Measurements from ENCODE around the gene NRTN. TPM values are rescaled to one million over a fixed set of nuclear protein-coding genes. Genes with fewer than 3 reads are reported as not detected.
A peak's percentile ranks its signal among the peaks of the same experiment; 100 is the strongest.
"Not testable (repeated sequence)": the region's sequence is repeated elsewhere in the genome, so short reads cannot be mapped to it uniquely, and the experiment has no call there.

The NRTN gene
- polyA plus RNA-seq, 3 donors = not detected

DNA sequence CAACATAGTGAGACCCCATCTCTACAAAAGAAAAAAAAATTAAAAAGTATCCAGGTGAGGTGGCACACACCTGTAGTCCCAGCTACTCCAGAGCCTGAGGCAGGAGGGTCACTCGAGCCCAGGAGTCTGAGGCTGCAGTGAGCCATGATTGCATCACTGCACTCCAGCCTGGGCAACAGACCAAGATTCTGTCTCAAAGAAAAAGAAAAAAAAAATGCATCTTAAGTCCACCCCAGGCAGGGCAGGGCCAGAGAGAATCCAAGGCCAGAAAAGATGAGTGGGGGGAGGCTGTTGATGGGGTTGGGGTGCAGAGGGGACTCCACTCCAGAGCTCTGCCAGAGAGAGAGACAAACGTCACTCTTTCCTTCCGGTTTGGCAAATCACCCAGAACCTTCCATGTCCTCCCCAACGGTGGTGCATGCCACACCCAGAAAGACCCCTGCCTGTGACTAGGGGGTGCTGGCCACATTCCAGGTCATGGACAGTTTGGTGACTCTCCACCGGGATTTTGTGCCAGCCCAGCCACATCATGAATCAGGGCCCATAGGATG is 46.0 kb downstream of the NRTN start:
- Mint-ChIP-seq H3K4me3 (peak overlapping the region in 1 of 2 donors; percentile 65), H3K27ac (peak overlapping the region in 2 of 7 donors; percentile 3 to 27), H3K36me3 (no peaks in the 10 kb centered on the region), H3K9me3 (no peaks in the 10 kb centered on the region), H3K4me1 (peaks cover 6% of the 10 kb centered on the region), H3K27me3 (ENCODE audit: low read depth in 3 of 3) (peaks cover 0 to 5% (median 3%) of the 10 kb centered on the region in 3 donors)
- 22% methylated on average over 4 of the region's 5 CpGs for WGBS (ENCODE audit: insufficient coverage)
- Histone ChIP-seq H3K36me3 (replicated peaks in 1 of 2; ENCODE audit: control insufficient read depth in 1 of 2, insufficient read depth in 2 of 2, low read length in 2 of 2) (no peaks in the 10 kb centered on the region), H3K4me3 (replicated peaks in 1 of 3; ENCODE audit: low read depth in 2 of 3, low read length in 3 of 3) (no peak overlapping the region), H3K9ac (ENCODE audit: insufficient read depth, low read length, poor library complexity, severe bottlenecking) (no peak overlapping the region), H4K20me1 (ENCODE audit: insufficient read depth, low read length) (no peaks in the 10 kb centered on the region), H3K9me3 (replicated peaks in 1 of 2; ENCODE audit: control insufficient read depth in 1 of 2, insufficient read depth in 1 of 2, low read length in 2 of 2) (no peaks in the 10 kb centered on the region), H3K79me2 (ENCODE audit: insufficient read depth, low read length) (no peaks in the 10 kb centered on the region), H2AFZ (ENCODE audit: insufficient read depth, low read depth, low read length, poor library complexity, severe bottlenecking) (no peak overlapping the region), H3K27me3 (ENCODE audit: control insufficient read depth in 2 of 2, insufficient read depth in 2 of 2, low read length in 2 of 2) (no peaks in the 10 kb centered on the region), H3K27ac (ENCODE audit: low read depth in 1 of 2, low read length in 2 of 2) (no peak overlapping the region), H3K4me2 (replicated peaks; ENCODE audit: extremely low read depth, low read length, poor library complexity, severe bottlenecking) (no peak overlapping the region), H3K4me1 (ENCODE audit: control insufficient read depth in 1 of 2, insufficient read depth in 2 of 2, low read length in 2 of 2) (peaks cover 0 to 5% of the 10 kb centered on the region in 2 donors)
- no peak for DNase-seq
- intact Hi-C loops (cut with micrococcal nuclease) = no loop called here
- TF ChIP-seq CTCF (IDR thresholded peaks at IDR 0.05) = no peak

DNA sequence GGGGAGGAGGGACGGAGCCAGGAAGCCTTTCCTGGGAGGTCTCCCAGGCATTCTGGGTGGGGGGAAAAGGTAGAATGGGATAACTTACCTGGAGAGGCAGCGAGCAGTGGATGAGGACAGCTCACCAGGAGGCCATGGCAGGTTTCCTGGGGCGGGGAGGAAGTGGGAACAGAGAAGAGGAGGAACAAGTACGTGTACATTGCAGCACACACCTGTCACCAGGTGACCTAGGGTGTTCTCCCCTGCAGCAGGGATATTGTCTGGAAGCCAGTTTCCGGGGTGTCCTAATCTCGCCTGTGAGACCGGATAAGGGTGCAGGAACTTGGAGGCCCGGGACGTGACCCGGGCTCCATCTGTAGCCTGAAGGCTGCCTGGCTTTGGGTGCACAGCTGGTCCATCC is 46.4 kb downstream of the NRTN start, which contains the start of gene FUT3:
FUT3 (minus strand) TSS at position 148 of the 400 bp plus-strand sequence.
- Histone ChIP-seq H3K4me2 (replicated peaks; ENCODE audit: extremely low read depth, low read length, poor library complexity, severe bottlenecking) (no peak within 1 kb of the TSS), H3K4me3 (replicated peaks in 1 of 3; ENCODE audit: low read depth in 2 of 3, low read length in 3 of 3) (no peak within 1 kb of the TSS), H3K36me3 (replicated peaks in 1 of 2; ENCODE audit: control insufficient read depth in 1 of 2, insufficient read depth in 2 of 2, low read length in 2 of 2) (no peaks in the 10 kb centered on the region), H3K27me3 (ENCODE audit: control insufficient read depth in 2 of 2, insufficient read depth in 2 of 2, low read length in 2 of 2) (no peaks in the 10 kb centered on the region), H2AFZ (ENCODE audit: insufficient read depth, low read depth, low read length, poor library complexity, severe bottlenecking) (no peak within 1 kb of the TSS), H3K79me2 (ENCODE audit: insufficient read depth, low read length) (no peaks in the 10 kb centered on the region), H3K9me3 (replicated peaks in 1 of 2; ENCODE audit: control insufficient read depth in 1 of 2, insufficient read depth in 1 of 2, low read length in 2 of 2) (no peaks in the 10 kb centered on the region), H4K20me1 (ENCODE audit: insufficient read depth, low read length) (no peaks in the 10 kb centered on the region), H3K9ac (ENCODE audit: insufficient read depth, low read length, poor library complexity, severe bottlenecking) (no peak within 1 kb of the TSS), H3K4me1 (ENCODE audit: control insufficient read depth in 1 of 2, insufficient read depth in 2 of 2, low read length in 2 of 2) (peaks cover 0 to 5% of the 10 kb centered on the region in 2 donors), H3K27ac (ENCODE audit: low read depth in 1 of 2, low read length in 2 of 2) (no peak within 1 kb of the TSS)
- H3K9me3 Mint-ChIP-seq = no peaks in the 10 kb centered on the region
- intact Hi-C loops (cut with micrococcal nuclease) = no loop called here
- H3K27ac Mint-ChIP-seq = peak within 1 kb of the TSS in 3 of 7 donors; percentile 3 to 43 (median 27)
- peak within 1 kb of the TSS in 1 of 2 donors; percentile 65 for H3K4me3 Mint-ChIP-seq
- 81% methylated on average over 9 of the region's 10 CpGs for WGBS (ENCODE audit: insufficient coverage)
- H3K36me3 Mint-ChIP-seq = no peaks in the 10 kb centered on the region
- peaks cover 0 to 5% (median 3%) of the 10 kb centered on the region in 3 donors for H3K27me3 Mint-ChIP-seq (ENCODE audit: low read depth in 3 of 3)
- DNase-seq = no peak
- H3K4me1 Mint-ChIP-seq = peaks cover 6% of the 10 kb centered on the region
- TF ChIP-seq CTCF (IDR thresholded peaks at IDR 0.05) = no peak

- H3K9me3 ChIP-seq (replicated peaks in 1 of 2; ENCODE audit: control insufficient read depth in 1 of 2, insufficient read depth in 1 of 2, low read length in 2 of 2); H3K9ac ChIP-seq (ENCODE audit: insufficient read depth, low read length, poor library complexity, severe bottlenecking); H3K27ac Mint-ChIP-seq; H3K9me3 Mint-ChIP-seq; H4K20me1 ChIP-seq (ENCODE audit: insufficient read depth, low read length); H3K4me3 Mint-ChIP-seq; H2AFZ ChIP-seq (ENCODE audit: insufficient read depth, low read depth, low read length, poor library complexity, severe bottlenecking); intact Hi-C loops (cut with micrococcal nuclease); H3K27me3 ChIP-seq (ENCODE audit: control insufficient read depth in 2 of 2, insufficient read depth in 2 of 2, low read length in 2 of 2); H3K79me2 ChIP-seq (ENCODE audit: insufficient read depth, low read length); H3K4me3 ChIP-seq (replicated peaks in 1 of 3; ENCODE audit: low read depth in 2 of 3, low read length in 3 of 3); H3K27ac ChIP-seq (ENCODE audit: low read depth in 1 of 2, low read length in 2 of 2); H3K36me3 Mint-ChIP-seq; H3K4me1 Mint-ChIP-seq; H3K4me2 ChIP-seq (replicated peaks; ENCODE audit: extremely low read depth, low read length, poor library complexity, severe bottlenecking); H3K4me1 ChIP-seq (ENCODE audit: control insufficient read depth in 1 of 2, insufficient read depth in 2 of 2, low read length in 2 of 2); DNase-seq; H3K27me3 Mint-ChIP-seq (ENCODE audit: low read depth in 3 of 3); H3K36me3 ChIP-seq (replicated peaks in 1 of 2; ENCODE audit: control insufficient read depth in 1 of 2, insufficient read depth in 2 of 2, low read length in 2 of 2): not testable (repeated sequence)
- 90% methylated on average over 10 of the region's 10 CpGs for WGBS (ENCODE audit: insufficient coverage)
These were observed 49.3 kb downstream of the NRTN start for GRCh38 chr19:5854121-5854520.
